Measurements from ENCODE around the gene NBR1.
"Not testable (repeated sequence)": the region's sequence is repeated elsewhere in the genome, so short reads cannot be mapped to it uniquely, and the experiment has no call there.

Gene NBR1

DNA sequence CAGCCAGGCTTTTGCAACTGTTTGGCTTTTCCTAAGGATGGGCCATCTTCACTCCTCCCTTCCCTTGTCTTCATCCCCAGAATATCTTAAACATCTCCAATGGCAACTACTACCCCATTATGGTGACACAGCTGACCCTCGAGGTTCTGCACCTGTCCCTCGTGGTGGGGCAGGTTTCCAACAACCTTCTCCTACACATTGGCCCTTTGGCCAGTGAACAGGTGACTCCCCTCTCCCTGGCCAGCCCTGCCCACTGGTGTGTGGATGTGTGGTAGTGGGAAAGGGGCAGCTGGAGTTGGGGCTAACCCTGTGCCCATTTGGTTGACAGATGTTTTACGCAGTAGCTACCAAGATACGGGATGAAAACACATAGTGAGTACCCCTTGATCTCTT lies 45.4 kb downstream of the NBR1 start:
- no peak for DNase-seq

DNA sequence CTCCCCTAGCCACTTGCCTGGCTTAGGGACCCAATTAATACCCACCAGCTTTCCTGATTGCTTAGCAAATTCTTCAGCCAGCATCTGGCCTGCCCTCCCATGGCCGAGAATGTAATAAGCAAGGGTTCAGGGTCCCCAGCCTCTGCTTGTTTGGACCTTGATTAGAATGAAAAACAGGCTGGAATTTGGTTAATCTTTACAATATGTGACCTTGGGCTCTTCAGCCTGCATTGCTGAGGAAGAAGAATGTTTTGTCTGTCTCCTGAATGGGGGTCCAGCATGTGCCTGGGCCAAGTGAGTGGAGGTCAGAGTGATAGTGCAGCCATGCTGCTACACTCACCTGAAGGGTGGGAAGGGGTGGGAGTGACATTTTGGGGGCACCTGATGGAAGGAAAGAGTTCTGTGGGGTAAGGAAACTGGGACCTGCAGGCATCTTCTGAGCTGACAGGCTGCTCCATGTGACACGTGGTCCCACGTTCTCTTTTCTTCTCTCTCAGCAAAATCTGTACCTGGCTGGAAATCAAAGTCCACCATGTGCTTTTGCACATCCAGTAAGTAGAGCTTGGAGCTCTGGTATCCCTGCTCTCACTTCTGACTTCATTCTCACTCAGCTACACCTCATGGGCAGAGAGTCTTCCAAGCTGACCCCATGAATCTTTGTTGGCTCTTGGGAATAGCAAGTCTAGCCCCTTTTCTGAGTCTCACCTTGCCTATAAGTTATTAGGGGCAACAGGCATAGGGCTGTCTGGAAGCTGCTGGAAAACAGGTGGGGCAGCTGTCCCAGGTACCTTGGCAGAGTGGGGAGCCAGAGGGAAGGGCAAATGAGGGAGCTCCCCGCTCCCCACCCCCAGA lies 46.0 kb downstream of the NBR1 start:
- DNase-seq = no peak

DNA sequence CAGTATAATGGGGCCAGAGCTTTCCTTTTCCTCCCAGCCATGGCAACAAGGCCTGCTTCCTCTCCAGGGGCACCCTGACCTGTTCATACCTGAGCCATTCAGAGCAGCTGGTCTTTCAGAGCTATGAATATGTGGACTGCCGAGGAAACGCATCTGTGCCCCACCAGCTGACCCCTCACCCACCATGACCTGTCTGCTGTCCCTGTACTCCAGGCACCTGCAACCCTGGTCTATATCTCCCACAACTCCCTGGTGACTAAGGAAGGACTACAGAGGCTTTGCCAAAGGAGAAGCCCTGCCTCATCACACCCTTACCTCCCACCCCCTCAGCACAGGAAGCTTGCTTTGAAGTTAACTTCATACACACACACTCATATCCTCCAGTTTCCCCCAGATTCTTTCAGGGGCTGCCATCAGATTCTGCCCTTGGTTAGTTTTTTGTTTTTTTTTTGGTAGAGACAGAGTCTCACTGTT lies 46.6 kb downstream of the NBR1 start:
- DNase-seq = no peak

DNA sequence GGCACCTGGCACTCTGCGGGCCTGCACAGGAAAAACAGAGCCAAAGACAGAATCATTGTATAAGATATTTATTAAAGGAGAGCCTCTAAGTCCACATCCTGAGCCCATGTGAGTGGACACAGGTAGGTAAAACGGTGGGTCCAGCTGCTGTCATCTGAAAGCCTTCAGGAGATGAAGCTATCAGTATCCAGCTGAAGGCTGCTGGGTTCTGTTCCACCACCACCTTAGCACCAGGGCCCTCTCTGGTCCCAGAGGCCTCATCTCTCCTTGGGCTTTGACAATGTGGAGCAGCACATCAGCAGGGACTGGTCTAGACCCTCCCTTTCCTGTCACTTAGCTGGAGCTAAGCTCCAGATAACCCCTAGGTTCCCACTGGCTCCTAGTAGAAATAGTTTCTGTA lies 48.0 kb downstream of the NBR1 start:
- no peak for DNase-seq

DNA sequence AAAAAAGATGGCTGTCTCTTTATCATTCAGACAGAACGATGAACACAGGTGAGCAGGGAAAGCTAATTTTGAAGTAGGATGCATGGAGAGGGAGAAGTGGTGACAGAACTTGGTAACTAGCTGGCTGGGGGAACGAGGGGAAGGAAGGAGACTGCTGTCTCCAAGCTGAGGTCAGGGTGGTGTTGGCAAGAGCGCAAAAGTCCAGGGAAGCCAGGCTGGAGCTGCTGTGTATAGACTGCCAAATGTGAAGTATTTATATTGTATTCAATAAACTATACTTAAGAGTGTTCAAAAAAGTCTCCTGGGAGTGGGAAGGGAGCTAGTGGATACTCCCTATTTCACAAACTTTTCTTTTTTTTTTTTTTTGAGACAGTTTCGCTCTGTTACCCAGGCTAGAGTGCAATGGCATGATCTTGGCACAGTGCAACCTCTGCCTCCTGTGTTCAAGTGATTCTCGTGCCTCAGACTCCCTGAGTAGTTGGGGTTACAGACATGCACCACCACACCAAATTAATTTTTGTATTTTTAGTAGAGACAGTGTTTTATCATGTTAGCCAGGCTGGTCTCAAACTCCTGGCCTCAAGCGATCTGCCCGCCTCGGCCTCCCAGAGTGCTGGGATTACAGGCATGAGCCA lies 48.8 kb downstream of the NBR1 start:
- no peak for DNase-seq

DNA sequence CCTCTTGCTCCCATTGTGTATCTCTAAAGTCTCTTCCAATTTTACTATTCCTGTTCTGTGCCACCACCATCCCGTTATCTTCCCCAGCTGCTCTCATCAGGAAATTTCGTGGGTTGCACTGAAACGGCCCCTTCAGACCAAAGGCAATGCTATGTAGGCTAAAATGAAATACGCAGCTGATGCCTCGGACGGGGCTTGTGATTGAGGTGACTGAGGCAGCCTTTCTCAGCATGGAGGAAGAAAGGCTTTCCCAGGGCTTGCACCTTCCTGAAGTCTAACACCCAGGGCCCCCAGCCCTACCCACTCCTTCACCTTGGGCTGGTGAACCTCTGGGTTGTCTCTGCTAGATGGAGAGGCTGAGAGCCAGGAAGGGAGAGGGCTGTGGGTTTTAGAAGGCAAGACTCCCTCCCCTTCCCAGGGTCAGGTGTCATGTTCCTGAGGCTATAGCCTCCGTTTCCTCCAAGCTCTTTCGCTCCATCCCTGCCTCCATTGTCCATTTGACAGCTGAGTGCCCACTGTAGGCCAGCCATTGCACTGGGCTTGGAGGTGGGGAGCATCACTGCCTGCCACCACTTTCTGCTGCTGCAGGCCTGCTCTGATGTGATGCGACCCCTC lies 49.6 kb downstream of the NBR1 start:
- DNase-seq = no peak

DNA sequence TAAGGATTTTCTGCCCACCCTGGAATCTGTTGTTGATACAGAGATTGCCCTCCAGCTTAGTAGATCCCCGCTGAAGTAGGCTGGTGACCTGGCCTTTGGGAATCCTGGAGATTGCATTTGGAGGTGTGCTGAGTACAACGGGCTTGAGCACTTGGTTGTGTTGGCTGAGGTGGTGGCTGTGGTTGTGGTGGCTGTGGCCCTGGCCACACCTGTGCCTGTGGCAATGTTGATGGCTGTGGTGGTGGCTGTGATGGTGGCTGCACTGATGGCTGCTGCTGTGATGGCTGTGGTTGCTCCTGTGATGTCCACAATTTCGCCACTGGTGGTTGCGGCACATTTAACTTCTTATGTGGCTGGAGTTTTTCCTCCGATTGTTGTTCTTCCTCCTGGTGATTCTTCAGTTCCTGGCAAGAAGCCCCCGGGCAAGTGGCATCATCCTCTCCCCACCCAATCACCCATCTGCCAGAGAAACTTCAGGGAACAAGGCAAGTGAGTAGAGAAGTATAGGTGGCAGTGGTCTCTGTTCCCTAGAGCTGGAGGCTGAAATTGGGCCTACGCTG lies 53.2 kb downstream of the NBR1 start:
- no peak for DNase-seq

DNA sequence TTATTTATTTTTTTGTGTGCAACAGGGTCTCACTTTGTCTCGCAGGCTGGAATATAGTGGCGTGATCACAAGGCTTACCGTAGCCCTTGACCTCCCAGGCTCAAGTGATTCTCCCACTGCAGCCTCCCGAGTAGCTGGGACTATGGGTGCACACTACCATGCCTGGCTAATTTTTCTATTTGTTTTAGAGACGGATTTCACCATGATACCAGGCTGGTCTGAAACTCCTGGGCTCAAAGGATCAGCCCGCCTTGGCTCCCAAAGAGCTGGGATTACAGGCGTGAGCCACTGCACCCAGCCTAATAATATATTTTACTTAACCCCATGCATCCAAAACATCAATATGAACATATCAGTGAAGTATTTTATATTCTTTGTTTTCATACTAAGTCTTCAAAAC lies 55.4 kb downstream of the NBR1 start:
- DNase-seq = no peak

DNA sequence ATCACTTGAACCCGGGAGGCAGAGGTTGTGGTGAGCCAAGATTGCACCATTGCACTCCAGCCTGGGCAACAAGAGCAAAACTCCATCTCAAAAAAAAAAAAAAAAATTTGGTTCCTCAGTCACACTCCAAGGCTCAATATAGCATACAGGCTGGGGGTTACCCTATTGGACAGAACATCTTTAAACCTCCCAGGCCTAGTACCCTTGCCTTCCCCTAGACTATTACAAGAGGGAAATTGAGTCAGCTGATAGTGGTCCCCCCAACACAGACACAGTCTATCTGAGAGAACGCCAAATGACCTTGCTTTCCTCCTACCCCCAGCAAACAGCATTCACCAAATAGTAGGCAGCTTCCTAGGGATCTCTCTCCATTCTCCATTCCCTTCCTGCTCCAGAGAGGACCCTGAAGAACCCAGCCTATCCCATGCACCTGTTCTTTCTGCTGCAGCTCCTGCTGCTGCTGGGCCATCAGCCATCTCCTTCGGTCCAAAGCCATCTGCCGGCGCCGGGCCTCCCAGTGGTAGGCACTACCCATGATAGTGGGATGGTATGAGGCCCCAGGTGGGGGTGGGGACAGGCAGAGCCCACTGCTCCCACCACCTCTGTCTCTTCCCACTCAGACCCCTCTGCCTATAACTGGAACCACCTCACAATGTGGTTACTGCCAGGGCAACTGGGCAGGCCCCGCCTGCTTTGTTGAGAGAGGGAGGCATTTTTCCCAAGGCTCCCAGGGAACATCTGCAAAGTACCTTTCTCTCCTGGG lies 57.2 kb downstream of the NBR1 start, which contains the start of gene CCDC200:
Gene CCDC200, minus strand, starts transcription at position 604 of the 763 bp plus-strand sequence. Its CDS starts 69 bp downstream, at position 535.
- not testable (repeated sequence) for DNase-seq

DNA sequence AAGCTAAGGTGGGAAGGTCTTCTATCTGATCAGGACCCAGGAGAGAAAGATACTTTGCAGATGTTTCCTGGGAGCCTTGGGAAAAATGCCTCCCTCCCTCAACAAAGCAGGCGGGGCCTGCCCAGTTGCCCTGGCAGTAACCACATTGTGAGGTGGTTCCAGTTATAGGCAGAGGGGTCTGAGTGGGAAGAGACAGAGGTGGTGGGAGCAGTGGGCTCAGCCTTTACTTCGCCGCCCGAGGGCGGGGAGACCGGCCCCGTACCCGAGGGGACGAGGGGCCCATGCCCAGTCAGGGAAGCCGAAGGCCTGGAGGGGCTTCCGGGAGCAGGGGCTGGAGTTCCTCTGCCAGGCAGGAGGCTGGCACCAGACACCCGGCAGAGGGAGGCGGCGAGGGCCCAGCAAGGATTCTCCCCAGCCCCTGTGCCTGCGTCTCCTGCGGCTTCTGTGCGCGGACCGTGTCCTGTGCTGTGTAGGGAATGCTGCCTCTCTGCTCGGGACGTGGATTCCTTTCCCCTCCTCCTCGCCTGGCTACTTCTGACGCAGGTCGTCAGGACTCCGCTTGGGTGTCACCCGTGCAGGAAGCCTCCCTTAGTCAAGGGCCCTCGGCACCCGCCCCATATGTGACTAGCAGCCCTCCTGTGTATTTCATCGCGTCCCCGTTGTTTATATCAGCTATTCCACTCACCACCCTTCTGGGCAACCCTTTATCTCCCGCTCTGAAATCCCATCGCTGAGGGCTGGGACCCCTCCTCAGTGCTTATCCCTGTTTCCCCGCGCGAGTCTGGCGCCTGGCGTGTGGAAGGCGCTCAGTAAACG lies 60.4 kb downstream of the NBR1 start:
- not testable (repeated sequence) for DNase-seq

DNA sequence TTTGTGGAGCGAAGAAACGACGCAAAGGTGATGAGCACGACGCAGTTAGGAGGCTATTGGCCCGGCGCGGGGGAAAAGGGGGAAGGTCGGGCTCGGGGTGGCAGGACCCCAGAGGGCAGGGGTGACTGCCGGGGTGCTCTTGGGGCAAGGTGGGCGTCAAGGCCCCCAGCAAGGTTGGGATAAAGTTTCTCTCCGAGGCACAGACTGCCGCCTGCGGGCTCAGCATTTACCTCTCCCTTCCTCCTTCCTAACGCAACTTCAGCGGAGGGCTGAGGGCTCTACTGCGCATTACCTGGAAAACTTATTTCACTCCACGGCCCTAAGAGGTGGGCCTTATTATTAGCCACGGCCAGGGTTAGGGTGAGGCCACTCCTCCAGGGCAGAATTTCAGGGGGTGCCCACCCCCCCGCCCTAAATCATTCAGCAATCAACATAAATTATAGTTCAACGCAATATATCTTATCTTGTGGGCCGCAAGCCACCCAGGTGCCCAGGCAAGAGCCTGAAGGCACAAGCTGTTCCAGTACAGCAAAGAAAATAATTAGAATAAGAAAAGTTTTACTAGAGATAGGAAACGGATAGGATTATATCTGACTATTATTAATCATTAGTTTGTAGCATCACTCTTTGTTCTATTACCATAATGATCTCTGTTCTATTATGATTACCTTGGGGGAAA lies 61.1 kb downstream of the NBR1 start:
- DNase-seq = not testable (repeated sequence)

DNA sequence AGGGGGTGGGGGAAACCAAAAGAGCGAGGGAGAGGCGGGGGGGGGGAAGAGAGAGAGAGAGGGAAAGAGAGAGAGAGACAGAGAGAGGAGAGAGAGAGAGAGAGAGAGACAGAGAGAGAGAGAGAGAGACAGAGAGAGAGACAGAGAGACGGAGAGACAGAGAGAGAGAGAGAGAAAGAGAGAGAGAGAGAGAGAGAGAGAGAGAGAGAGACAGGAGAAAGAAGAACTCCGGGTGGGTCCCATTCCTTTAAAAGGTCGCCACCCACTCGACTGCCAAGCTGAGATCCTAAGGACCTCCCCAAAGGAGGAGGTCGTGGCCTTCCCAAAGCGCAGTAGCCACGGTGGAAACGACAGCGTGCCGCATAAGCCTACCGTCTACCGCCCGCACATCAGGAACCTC lies 62.2 kb downstream of the NBR1 start:
- DNase-seq = not testable (repeated sequence)

DNA sequence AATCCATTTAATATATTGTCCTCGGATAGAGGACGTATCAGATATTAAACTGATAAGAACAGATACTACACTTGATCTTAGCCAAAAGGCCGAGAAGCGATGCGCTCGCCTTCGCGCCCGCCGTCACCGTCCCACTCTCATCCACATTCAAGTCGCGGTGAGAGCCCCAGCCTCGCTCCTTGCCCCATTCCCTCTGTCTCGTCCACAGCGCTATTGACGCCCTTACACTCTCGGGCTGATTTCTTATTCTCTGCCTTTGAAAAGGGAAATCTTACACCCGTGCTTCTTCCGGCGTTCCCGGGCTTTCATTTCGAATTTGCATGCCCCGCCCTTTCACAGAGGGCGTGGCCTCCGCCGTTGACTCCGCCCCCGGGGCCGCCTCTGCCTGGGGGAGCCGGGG lies 62.9 kb downstream of the NBR1 start, which contains the start of gene RNU2-1:
Gene RNU2-1, minus strand, starts transcription at position 101 of the 400 bp plus-strand sequence.
- not testable (repeated sequence) for DNase-seq

DNA sequence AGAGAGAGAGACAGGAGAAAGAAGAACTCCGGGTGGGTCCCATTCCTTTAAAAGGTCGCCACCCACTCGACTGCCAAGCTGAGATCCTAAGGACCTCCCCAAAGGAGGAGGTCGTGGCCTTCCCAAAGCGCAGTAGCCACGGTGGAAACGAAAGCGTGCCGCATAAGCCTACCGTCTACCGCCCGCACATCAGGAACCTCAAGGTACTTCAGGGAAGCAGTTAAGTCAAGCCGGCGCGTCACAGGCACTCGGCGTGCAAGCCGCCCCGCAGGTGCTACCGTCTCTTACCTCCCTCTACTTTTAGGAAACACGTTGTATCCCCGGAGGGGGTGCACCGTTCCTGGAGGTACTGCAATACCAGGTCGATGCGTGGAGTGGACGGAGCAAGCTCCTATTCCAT lies 68.6 kb downstream of the NBR1 start:
- DNase-seq = not testable (repeated sequence)

DNA sequence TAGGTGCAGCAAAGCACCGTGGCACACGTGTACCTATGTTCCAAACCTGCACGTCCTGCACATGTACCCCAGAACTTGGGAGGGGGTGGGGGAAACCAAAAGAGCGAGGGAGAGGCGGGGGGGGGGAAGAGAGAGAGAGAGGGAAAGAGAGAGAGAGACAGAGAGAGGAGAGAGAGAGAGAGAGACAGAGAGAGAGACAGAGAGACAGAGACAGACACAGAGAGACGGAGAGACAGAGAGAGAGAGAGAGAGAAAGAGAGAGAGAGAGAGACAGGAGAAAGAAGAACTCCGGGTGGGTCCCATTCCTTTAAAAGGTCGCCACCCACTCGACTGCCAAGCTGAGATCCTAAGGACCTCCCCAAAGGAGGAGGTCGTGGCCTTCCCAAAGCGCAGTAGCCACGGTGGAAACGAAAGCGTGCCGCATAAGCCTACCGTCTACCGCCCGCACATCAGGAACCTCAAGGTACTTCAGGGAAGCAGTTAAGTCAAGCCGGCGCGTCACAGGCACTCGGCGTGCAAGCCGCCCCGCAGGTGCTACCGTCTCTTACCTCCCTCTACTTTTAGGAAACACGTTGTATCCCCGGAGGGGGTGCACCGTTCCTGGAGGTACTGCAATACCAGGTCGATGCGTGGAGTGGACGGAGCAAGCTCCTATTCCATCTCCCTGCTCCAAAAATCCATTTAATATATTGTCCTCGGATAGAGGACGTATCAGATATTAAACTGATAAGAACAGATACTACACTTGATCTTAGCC lies 69.8 kb downstream of the NBR1 start:
- DNase-seq = not testable (repeated sequence)

DNA sequence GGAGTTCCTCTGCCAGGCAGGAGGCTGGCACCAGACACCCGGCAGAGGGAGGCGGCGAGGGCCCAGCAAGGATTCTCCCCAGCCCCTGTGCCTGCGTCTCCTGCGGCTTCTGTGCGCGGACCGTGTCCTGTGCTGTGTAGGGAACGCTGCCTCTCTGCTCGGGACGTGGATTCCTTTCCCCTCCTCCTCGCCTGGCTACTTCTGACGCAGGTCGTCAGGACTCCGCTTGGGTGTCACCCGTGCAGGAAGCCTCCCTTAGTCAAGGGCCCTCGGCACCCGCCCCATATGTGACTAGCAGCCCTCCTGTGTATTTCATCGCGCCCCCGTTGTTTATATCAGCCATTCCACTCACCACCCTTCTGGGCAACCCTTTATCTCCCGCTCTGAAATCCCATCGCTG lies 75.4 kb downstream of the NBR1 start:
- DNase-seq = not testable (repeated sequence)
